ENCODE measurements around the gene USP12. TPM values are rescaled to one million over a fixed set of nuclear protein-coding genes. Genes with fewer than 3 reads are reported as not detected.
A peak's percentile ranks its signal among the peaks of the same experiment; 100 is the strongest.

The USP12 gene
- total and polyA plus RNA-seq, 5 donors = 5.4 to 19.3 (median 17.8) TPM

- no peak overlapping the region for H3K27ac ChIP-seq (ENCODE audit: low read length)
- DNase-seq = no peak
Observed at GRCh38 chr13:27028683-27029480, 142.7 kb downstream of the USP12 start.

GRCh38 chr13:27027086-27027667 lies 144.4 kb downstream of the USP12 start:
- Histone ChIP-seq H3K27me3 (ENCODE audit: control insufficient read depth, insufficient read depth) (no peaks in the 10 kb centered on the region), H3K9me3 (ENCODE audit: control insufficient read depth, low read length) (no peaks in the 10 kb centered on the region), H3K27ac (ENCODE audit: low read length) (no peak overlapping the region), H3K4me3 (ENCODE audit: low read length) (no peak overlapping the region), H3K4me1 (ENCODE audit: control insufficient read depth, insufficient read depth, low read length) (no peaks in the 10 kb centered on the region)
- intact Hi-C loops (cut with DNase I) = no loop called here
- ATAC-seq = no peak
- no peak for DNase-seq
- WGBS = 86% methylated on average over 3 of the region's 3 CpGs

More at GRCh38 chr13:27028683-27029480, 142.7 kb downstream of the USP12 start:
- intact Hi-C loops (cut with DNase I) = no loop called here
- no peaks in the 10 kb centered on the region for H3K4me1 ChIP-seq (ENCODE audit: control insufficient read depth, insufficient read depth, low read length)
- no peak for ATAC-seq
- H3K4me3 ChIP-seq (ENCODE audit: low read length) = no peak overlapping the region
- no peaks in the 10 kb centered on the region for H3K27me3 ChIP-seq (ENCODE audit: control insufficient read depth, insufficient read depth)
- 57% methylated on average over 8 of the region's 8 CpGs for WGBS
- H3K9me3 ChIP-seq (ENCODE audit: control insufficient read depth, low read length) = no peaks in the 10 kb centered on the region

GRCh38 chr13:27026396-27026795 lies 145.2 kb downstream of the USP12 start:
- no peak for ATAC-seq
- H3K9me3 ChIP-seq (ENCODE audit: control insufficient read depth, low read length) = no peaks in the 10 kb centered on the region
- no peak overlapping the region for H3K27ac ChIP-seq (ENCODE audit: low read length)
- H3K27me3 ChIP-seq (ENCODE audit: control insufficient read depth, insufficient read depth) = no peaks in the 10 kb centered on the region
- no peaks in the 10 kb centered on the region for H3K4me1 ChIP-seq (ENCODE audit: control insufficient read depth, insufficient read depth, low read length)
- no peak overlapping the region for H3K4me3 ChIP-seq (ENCODE audit: low read length)
- DNase-seq = no peak
- 75% methylated on average over 6 of the region's 6 CpGs for WGBS
- intact Hi-C loops (cut with DNase I) = no loop called here

- H3K4me1 ChIP-seq (ENCODE audit: control insufficient read depth, insufficient read depth, low read length) = no peaks in the 10 kb centered on the region
Observed at GRCh38 chr13:27024776-27025492, 146.7 kb downstream of the USP12 start.

GRCh38 chr13:27024074-27024461 lies 147.5 kb downstream of the USP12 start:
- H3K9me3 ChIP-seq (ENCODE audit: control insufficient read depth, low read length) = no peaks in the 10 kb centered on the region
- no peak overlapping the region for H3K27ac ChIP-seq (ENCODE audit: low read length)
- ATAC-seq (no peak), DNase-seq (no peak)
- H3K27me3 ChIP-seq (ENCODE audit: control insufficient read depth, insufficient read depth) = no peaks in the 10 kb centered on the region
- 84% methylated on average over 2 of the region's 2 CpGs for WGBS
- intact Hi-C loops (cut with DNase I) = no loop called here
- no peak overlapping the region for H3K4me3 ChIP-seq (ENCODE audit: low read length)
- H3K4me1 ChIP-seq (ENCODE audit: control insufficient read depth, insufficient read depth, low read length) = no peaks in the 10 kb centered on the region

More at GRCh38 chr13:27024776-27025492, 146.7 kb downstream of the USP12 start:
- DNase-seq (no peak), ATAC-seq (no peak)
- no peak overlapping the region for H3K27ac ChIP-seq (ENCODE audit: low read length)
- no peaks in the 10 kb centered on the region for H3K9me3 ChIP-seq (ENCODE audit: control insufficient read depth, low read length)
- H3K27me3 ChIP-seq (ENCODE audit: control insufficient read depth, insufficient read depth) = no peaks in the 10 kb centered on the region
- H3K4me3 ChIP-seq (ENCODE audit: low read length) = no peak overlapping the region
- WGBS = 71% methylated on average over 13 of the region's 13 CpGs
- intact Hi-C loops (cut with DNase I) = no loop called here

GRCh38 chr13:27023385-27024073 lies 148.1 kb downstream of the USP12 start:
- no peak overlapping the region for H3K27ac ChIP-seq (ENCODE audit: low read length)
- DNase-seq (no peak), ATAC-seq (no peak)
- no peaks in the 10 kb centered on the region for H3K4me1 ChIP-seq (ENCODE audit: control insufficient read depth, insufficient read depth, low read length)
- no peak overlapping the region for H3K4me3 ChIP-seq (ENCODE audit: low read length)
- intact Hi-C loops (cut with DNase I) = no loop called here
- WGBS = 90% methylated on average over 8 of the region's 8 CpGs
- H3K27me3 ChIP-seq (ENCODE audit: control insufficient read depth, insufficient read depth) = no peaks in the 10 kb centered on the region
- H3K9me3 ChIP-seq (ENCODE audit: control insufficient read depth, low read length) = no peaks in the 10 kb centered on the region

GRCh38 chr13:27022571-27023311 lies 148.9 kb downstream of the USP12 start:
- Histone ChIP-seq H3K9me3 (ENCODE audit: control insufficient read depth, low read length) (no peaks in the 10 kb centered on the region), H3K4me3 (ENCODE audit: low read length) (no peak overlapping the region), H3K4me1 (ENCODE audit: control insufficient read depth, insufficient read depth, low read length) (no peaks in the 10 kb centered on the region), H3K27ac (ENCODE audit: low read length) (no peak overlapping the region), H3K27me3 (ENCODE audit: control insufficient read depth, insufficient read depth) (no peaks in the 10 kb centered on the region)
- ATAC-seq (peak; percentile 33 to 61), DNase-seq (no peak)
- intact Hi-C loops (cut with DNase I) = no loop called here
- 40% methylated on average over 9 of the region's 9 CpGs for WGBS

GRCh38 chr13:27020415-27020814 lies 151.2 kb downstream of the USP12 start:
- Histone ChIP-seq H3K9me3 (ENCODE audit: control insufficient read depth, low read length) (no peaks in the 10 kb centered on the region), H3K27me3 (ENCODE audit: control insufficient read depth, insufficient read depth) (no peaks in the 10 kb centered on the region), H3K27ac (ENCODE audit: low read length) (no peak overlapping the region), H3K4me1 (ENCODE audit: control insufficient read depth, insufficient read depth, low read length) (no peaks in the 10 kb centered on the region), H3K4me3 (ENCODE audit: low read length) (no peak overlapping the region)
- no peak for DNase-seq
- intact Hi-C loops (cut with DNase I) = no loop called here
- no peak for ATAC-seq
- 93% methylated on average over 8 of the region's 8 CpGs for WGBS

GRCh38 chr13:27018882-27019281 lies 152.7 kb downstream of the USP12 start:
- no peak overlapping the region for H3K27ac ChIP-seq (ENCODE audit: low read length)
- WGBS = 65% methylated on average over 5 of the region's 5 CpGs
- no peaks in the 10 kb centered on the region for H3K4me1 ChIP-seq (ENCODE audit: control insufficient read depth, insufficient read depth, low read length)
- DNase-seq = no peak
- no peak for ATAC-seq
- intact Hi-C loops (cut with DNase I) = no loop called here
- no peak overlapping the region for H3K4me3 ChIP-seq (ENCODE audit: low read length)
- H3K27me3 ChIP-seq (ENCODE audit: control insufficient read depth, insufficient read depth) = no peaks in the 10 kb centered on the region
- H3K9me3 ChIP-seq (ENCODE audit: control insufficient read depth, low read length) = no peaks in the 10 kb centered on the region

- H3K27ac ChIP-seq (ENCODE audit: low read length) = no peak overlapping the region
Observed at GRCh38 chr13:27018344-27018861, 153.2 kb downstream of the USP12 start.

More at GRCh38 chr13:27018344-27018861, 153.2 kb downstream of the USP12 start:
- no peaks in the 10 kb centered on the region for H3K9me3 ChIP-seq (ENCODE audit: control insufficient read depth, low read length)
- H3K4me1 ChIP-seq (ENCODE audit: control insufficient read depth, insufficient read depth, low read length) = no peaks in the 10 kb centered on the region
- H3K27me3 ChIP-seq (ENCODE audit: control insufficient read depth, insufficient read depth) = no peaks in the 10 kb centered on the region
- intact Hi-C loops (cut with DNase I) = no loop called here
- no peak for DNase-seq
- WGBS = 74% methylated on average over 8 of the region's 8 CpGs
- no peak for ATAC-seq
- H3K4me3 ChIP-seq (ENCODE audit: low read length) = no peak overlapping the region
